ENCODE measurements around the gene ADAT2. TPM values are rescaled to one million over a fixed set of nuclear protein-coding genes. Genes with fewer than 3 reads are reported as not detected.

The ADAT2 gene
- polyA plus RNA-seq (2013, experiment 1 of 2), result 4.7 TPM
- 7.0 TPM for polyA plus RNA-seq (2013, experiment 2 of 2)

GRCh38 chr6:143450453-143451371 is at the start of gene ADAT2, which contains the start of gene PEX3:
Gene ADAT2, minus strand, starts transcription at chr6:143450695. Its CDS starts 37 bp downstream, at chr6:143450658.
Gene PEX3, plus strand, starts transcription at chr6:143450805. Its CDS starts 238 bp downstream, at chr6:143451043.
- Histone ChIP-seq H3K4me3 (ENCODE audit: extremely low read depth, insufficient read depth, low read length, poor library complexity, severe bottlenecking) (peak within 1 kb of the TSS; percentile 84), H3K4me1 (ENCODE audit: control insufficient read depth, insufficient read depth, low read length, poor library complexity, severe bottlenecking) (no peaks in the 10 kb centered on the region), H3K36me3 (ENCODE audit: control insufficient read depth, insufficient read depth, low read length) (peaks cover 4% of the 10 kb centered on the region), H3K9me3 (ENCODE audit: control insufficient read depth, low read length) (no peaks in the 10 kb centered on the region), H3K27ac (ENCODE audit: low read depth, low read length, severe bottlenecking) (peak within 1 kb of the TSS; percentile 65)
- WGBS, 2 experiments (ENCODE audit: insufficient coverage in 2 of 2), result 0% methylated on average over 27 to 40 of the region's 56 CpGs

- Histone ChIP-seq H3K27ac (ENCODE audit: low read depth, low read length, severe bottlenecking) (no peak overlapping the region), H3K9me3 (ENCODE audit: control insufficient read depth, low read length) (no peaks in the 10 kb centered on the region), H3K4me1 (ENCODE audit: control insufficient read depth, insufficient read depth, low read length, poor library complexity, severe bottlenecking) (no peaks in the 10 kb centered on the region), H3K36me3 (ENCODE audit: control insufficient read depth, insufficient read depth, low read length) (peaks cover 62% of the 10 kb centered on the region), H3K4me3 (ENCODE audit: extremely low read depth, insufficient read depth, low read length, poor library complexity, severe bottlenecking) (no peak overlapping the region)
- 82 to 86% methylated on average over 3 to 4 of the region's 4 CpGs for WGBS, 2 experiments (ENCODE audit: insufficient coverage in 2 of 2)
These were observed 47.9 kb upstream of the ADAT2 start for GRCh38 chr6:143498428-143498827.

- WGBS, 2 experiments (ENCODE audit: insufficient coverage in 2 of 2), result no CpG with 5 or more reads among the region's 1 CpG
- Histone ChIP-seq H3K9me3 (ENCODE audit: control insufficient read depth, low read length) (no peaks in the 10 kb centered on the region), H3K4me3 (ENCODE audit: extremely low read depth, insufficient read depth, low read length, poor library complexity, severe bottlenecking) (no peak overlapping the region), H3K27ac (ENCODE audit: low read depth, low read length, severe bottlenecking) (no peak overlapping the region), H3K36me3 (ENCODE audit: control insufficient read depth, insufficient read depth, low read length) (peaks cover 54% of the 10 kb centered on the region), H3K4me1 (ENCODE audit: control insufficient read depth, insufficient read depth, low read length, poor library complexity, severe bottlenecking) (no peaks in the 10 kb centered on the region)
These were observed 46.5 kb upstream of the ADAT2 start for GRCh38 chr6:143496974-143497373.

GRCh38 chr6:143490775-143491174 is 40.3 kb upstream of the ADAT2 start:
- Histone ChIP-seq H3K4me3 (ENCODE audit: extremely low read depth, insufficient read depth, low read length, poor library complexity, severe bottlenecking) (no peak overlapping the region), H3K36me3 (ENCODE audit: control insufficient read depth, insufficient read depth, low read length) (peaks cover 15% of the 10 kb centered on the region), H3K9me3 (ENCODE audit: control insufficient read depth, low read length) (no peaks in the 10 kb centered on the region), H3K4me1 (ENCODE audit: control insufficient read depth, insufficient read depth, low read length, poor library complexity, severe bottlenecking) (no peaks in the 10 kb centered on the region), H3K27ac (ENCODE audit: low read depth, low read length, severe bottlenecking) (no peak overlapping the region)
- WGBS, 2 experiments (ENCODE audit: insufficient coverage in 2 of 2), result 94 to 95% methylated on average over 8 of the region's 8 CpGs

- Histone ChIP-seq H3K9me3 (ENCODE audit: control insufficient read depth, low read length) (no peaks in the 10 kb centered on the region), H3K4me1 (ENCODE audit: control insufficient read depth, insufficient read depth, low read length, poor library complexity, severe bottlenecking) (no peaks in the 10 kb centered on the region), H3K27ac (ENCODE audit: low read depth, low read length, severe bottlenecking) (no peak overlapping the region), H3K36me3 (ENCODE audit: control insufficient read depth, insufficient read depth, low read length) (peaks cover 10% of the 10 kb centered on the region), H3K4me3 (ENCODE audit: extremely low read depth, insufficient read depth, low read length, poor library complexity, severe bottlenecking) (no peak overlapping the region)
- no CpG with 5 or more reads among the region's 1 CpG for WGBS, 2 experiments (ENCODE audit: insufficient coverage in 2 of 2)
These were observed 39.7 kb upstream of the ADAT2 start for GRCh38 chr6:143490244-143490643.

GRCh38 chr6:143486752-143487151 is 36.3 kb upstream of the ADAT2 start:
- Histone ChIP-seq H3K27ac (ENCODE audit: low read depth, low read length, severe bottlenecking) (no peak overlapping the region), H3K4me3 (ENCODE audit: extremely low read depth, insufficient read depth, low read length, poor library complexity, severe bottlenecking) (no peak overlapping the region), H3K36me3 (ENCODE audit: control insufficient read depth, insufficient read depth, low read length) (no peaks in the 10 kb centered on the region), H3K9me3 (ENCODE audit: control insufficient read depth, low read length) (no peaks in the 10 kb centered on the region), H3K4me1 (ENCODE audit: control insufficient read depth, insufficient read depth, low read length, poor library complexity, severe bottlenecking) (no peaks in the 10 kb centered on the region)
- 86 to 100% methylated on average over 1 of the region's 3 CpGs for WGBS, 2 experiments (ENCODE audit: insufficient coverage in 2 of 2)

- Histone ChIP-seq H3K9me3 (ENCODE audit: control insufficient read depth, low read length) (no peaks in the 10 kb centered on the region), H3K36me3 (ENCODE audit: control insufficient read depth, insufficient read depth, low read length) (no peaks in the 10 kb centered on the region), H3K4me3 (ENCODE audit: extremely low read depth, insufficient read depth, low read length, poor library complexity, severe bottlenecking) (no peak overlapping the region), H3K4me1 (ENCODE audit: control insufficient read depth, insufficient read depth, low read length, poor library complexity, severe bottlenecking) (no peaks in the 10 kb centered on the region), H3K27ac (ENCODE audit: low read depth, low read length, severe bottlenecking) (no peak overlapping the region)
- WGBS, 2 experiments (ENCODE audit: insufficient coverage in 2 of 2), result 93 to 100% methylated on average over 2 of the region's 2 CpGs
These were observed 35.5 kb upstream of the ADAT2 start for GRCh38 chr6:143485967-143486366.

- H3K4me1 ChIP-seq (ENCODE audit: control insufficient read depth, insufficient read depth, low read length, poor library complexity, severe bottlenecking), result no peaks in the 10 kb centered on the region
- WGBS, 2 experiments (ENCODE audit: insufficient coverage in 2 of 2), result no CpG with 5 or more reads among the region's 2 CpGs
- H3K36me3 ChIP-seq (ENCODE audit: control insufficient read depth, insufficient read depth, low read length), result peaks cover 10% of the 10 kb centered on the region
- no peak overlapping the region for H3K4me3 ChIP-seq (ENCODE audit: extremely low read depth, insufficient read depth, low read length, poor library complexity, severe bottlenecking)
- H3K9me3 ChIP-seq (ENCODE audit: control insufficient read depth, low read length), result no peaks in the 10 kb centered on the region
- no peak overlapping the region for H3K27ac ChIP-seq (ENCODE audit: low read depth, low read length, severe bottlenecking)
These were observed 32.1 kb upstream of the ADAT2 start for GRCh38 chr6:143482593-143482992.

- Histone ChIP-seq H3K4me1 (ENCODE audit: control insufficient read depth, insufficient read depth, low read length, poor library complexity, severe bottlenecking) (no peaks in the 10 kb centered on the region), H3K27ac (ENCODE audit: low read depth, low read length, severe bottlenecking) (no peak overlapping the region), H3K9me3 (ENCODE audit: control insufficient read depth, low read length) (no peaks in the 10 kb centered on the region), H3K4me3 (ENCODE audit: extremely low read depth, insufficient read depth, low read length, poor library complexity, severe bottlenecking) (no peak overlapping the region), H3K36me3 (ENCODE audit: control insufficient read depth, insufficient read depth, low read length) (peaks cover 28% of the 10 kb centered on the region)
- WGBS, 2 experiments (ENCODE audit: insufficient coverage in 2 of 2), result no CpG with 5 or more reads among the region's 3 CpGs
These were observed 28.1 kb upstream of the ADAT2 start for GRCh38 chr6:143478479-143479062.

- H3K4me3 ChIP-seq (ENCODE audit: extremely low read depth, insufficient read depth, low read length, poor library complexity, severe bottlenecking), result no peak overlapping the region
- H3K27ac ChIP-seq (ENCODE audit: low read depth, low read length, severe bottlenecking), result no peak overlapping the region
- no peaks in the 10 kb centered on the region for H3K9me3 ChIP-seq (ENCODE audit: control insufficient read depth, low read length)
- no peaks in the 10 kb centered on the region for H3K4me1 ChIP-seq (ENCODE audit: control insufficient read depth, insufficient read depth, low read length, poor library complexity, severe bottlenecking)
- H3K36me3 ChIP-seq (ENCODE audit: control insufficient read depth, insufficient read depth, low read length), result peaks cover 36% of the 10 kb centered on the region
- 75 to 80% methylated on average over 1 of the region's 1 CpG for WGBS, 2 experiments (ENCODE audit: insufficient coverage in 2 of 2)
These were observed 26.1 kb upstream of the ADAT2 start for GRCh38 chr6:143476545-143476944.

Measured in mesodermal cell (in vitro differentiated cells).